NCI-H1048 (cell line): ENCODE data around the gene SLBP.
"Not testable (repeated sequence)": the region's sequence is repeated elsewhere in the genome, so short reads cannot be mapped to it uniquely, and the experiment has no call there.

Experiments used
- DNase-seq: peaks from one replicate; lab custom pipeline; 2025; lab: John Stamatoyannopoulos, UW

SLBP gene

DNA sequence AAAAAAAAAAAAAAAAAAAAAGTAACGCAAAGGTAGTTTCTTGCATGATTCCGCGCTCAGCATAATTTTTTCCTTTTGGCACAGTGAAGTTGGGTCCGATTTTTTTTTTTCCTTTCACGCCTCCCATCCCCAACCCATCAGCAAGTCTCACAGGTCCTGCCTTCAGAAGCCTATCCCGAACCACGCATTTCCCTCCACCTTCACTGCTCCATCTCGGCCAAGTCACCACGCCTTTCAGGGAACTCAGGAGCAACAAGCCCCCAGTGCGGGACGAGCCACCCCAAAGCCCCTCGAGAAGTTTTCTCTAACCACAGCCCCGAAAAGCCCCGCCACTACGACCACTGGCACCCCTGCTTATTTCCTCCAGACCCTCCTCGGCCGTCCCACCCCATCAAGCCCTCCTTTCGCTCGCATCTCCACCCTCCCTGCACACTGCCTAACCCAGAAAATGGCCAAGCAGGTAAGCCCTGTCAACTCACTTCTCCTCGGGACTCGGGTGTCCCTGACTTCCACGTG is 1.0 kb downstream of the SLBP start:
- DNase-seq, result no peak

- no peak for DNase-seq
Observed at GRCh38 chr4:1708581-1708980, 3.5 kb downstream of the SLBP start.

- no peak for DNase-seq
Observed at GRCh38 chr4:1706358-1706757, 5.8 kb downstream of the SLBP start.

- no peak for DNase-seq
Observed at GRCh38 chr4:1705732-1706131, 6.4 kb downstream of the SLBP start.

GRCh38 chr4:1703867-1704266 is 8.3 kb downstream of the SLBP start:
- no peak for DNase-seq

DNA sequence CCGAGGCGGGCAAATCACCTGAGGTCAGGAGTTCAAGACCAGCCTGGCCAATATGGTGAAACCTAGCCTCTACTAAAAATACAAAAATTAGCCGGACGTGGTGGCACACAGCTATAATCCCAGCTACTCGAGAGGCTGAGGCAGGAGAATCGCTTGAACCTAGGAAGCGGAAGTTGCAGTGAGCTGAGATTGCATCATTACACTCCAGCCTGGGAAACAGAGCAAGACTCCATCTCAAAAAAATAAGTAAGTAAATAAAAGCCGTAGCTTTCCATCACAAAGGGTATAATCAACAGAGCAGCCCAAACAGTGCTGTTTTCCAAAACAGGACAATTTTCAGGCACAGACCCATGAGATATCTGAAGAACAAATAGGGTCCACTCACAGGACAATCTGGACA is 10.4 kb downstream of the SLBP start:
- not testable (repeated sequence) for DNase-seq

DNA sequence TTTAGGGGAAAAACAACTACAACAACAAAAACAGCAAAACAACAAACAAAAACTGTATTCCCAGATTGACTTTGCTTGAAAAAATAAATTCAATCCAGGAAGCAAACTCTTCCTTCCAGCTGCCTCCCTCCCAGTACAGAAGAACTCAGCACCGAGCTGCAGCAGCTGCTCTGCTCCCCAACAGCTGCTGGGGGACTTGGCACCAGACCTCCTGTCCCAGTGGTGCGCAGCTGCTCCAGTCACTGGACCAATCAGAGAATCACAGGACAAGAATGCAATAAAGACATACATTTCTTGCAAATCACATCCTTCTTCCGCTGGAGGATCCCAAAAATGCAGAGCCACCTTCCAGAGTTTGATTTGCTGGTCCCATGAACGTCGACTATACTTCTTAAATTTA is 16.2 kb downstream of the SLBP start:
- no peak for DNase-seq

DNA sequence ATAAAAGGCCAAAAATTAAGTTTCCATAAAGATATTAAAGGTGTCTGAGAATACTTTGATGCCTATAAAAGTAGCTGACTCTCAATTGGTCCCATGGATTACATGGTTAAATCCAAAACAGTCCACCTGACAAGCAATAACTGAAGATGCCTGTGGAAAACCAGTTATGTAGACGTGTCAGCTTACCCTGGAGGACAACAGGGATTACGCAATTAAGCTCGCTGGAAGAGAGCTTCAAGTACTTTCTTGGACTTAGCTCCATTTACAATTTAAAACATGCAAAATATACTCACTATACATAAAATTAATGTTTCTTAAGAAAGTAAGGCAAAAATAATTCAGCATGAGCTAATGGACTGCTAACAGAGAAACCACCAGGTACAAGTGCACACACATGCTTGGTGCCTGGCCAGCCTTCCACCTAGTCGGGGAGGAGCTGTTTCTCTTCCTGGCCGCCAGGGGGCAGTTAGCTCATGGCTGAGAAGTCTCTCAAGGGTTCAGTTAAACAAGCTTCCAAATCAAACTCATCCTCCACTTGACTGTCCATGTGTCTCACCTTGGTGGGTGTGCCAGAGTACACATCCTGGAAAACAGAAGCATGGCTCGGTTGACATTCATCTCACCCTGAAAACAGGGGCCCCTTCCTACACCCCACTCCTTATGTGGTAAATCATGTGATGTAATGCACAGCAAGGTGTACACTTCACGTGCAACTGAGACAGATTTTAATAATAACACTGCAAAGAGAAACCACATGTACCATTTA is 18.8 kb downstream of the SLBP start:
- DNase-seq, result peak; percentile 18

DNA sequence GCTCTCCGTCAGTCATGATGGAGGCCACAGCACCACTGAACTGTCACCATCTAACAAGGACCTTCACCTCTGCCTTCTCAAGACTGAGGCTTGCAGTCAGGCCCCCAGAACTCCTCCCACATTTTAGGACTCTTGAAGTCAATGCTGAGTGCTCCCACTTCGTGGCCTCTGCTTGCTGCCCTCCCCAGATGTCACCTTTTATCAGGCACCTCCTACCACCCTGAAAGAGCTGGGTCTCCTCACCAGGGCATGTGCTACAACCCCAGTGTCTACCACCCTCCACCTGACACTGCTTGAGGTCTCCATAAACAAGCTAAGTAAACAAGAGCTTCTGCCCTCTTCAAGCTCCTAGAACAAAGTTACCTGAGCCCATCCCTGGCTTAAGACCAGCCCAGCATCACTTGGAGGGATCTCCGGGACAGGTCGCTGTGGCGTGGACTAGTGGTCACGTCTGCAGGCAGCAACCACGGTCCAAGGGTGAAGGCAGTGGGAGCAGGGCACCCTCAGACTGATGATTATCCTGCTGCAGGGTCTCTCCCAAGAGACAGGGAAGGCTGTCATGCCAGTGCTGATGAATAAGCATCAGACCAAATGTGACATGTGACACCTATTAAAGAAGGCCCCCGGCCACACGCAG is 20.3 kb downstream of the SLBP start:
- no peak for DNase-seq

- no peak for DNase-seq
Observed at GRCh38 chr4:1690698-1691097, 21.4 kb downstream of the SLBP start.

- no peak for DNase-seq
Observed at GRCh38 chr4:1686440-1687036, 25.6 kb downstream of the SLBP start.

- no peak for DNase-seq
Observed at GRCh38 chr4:1685235-1686150, 26.6 kb downstream of the SLBP start.

DNA sequence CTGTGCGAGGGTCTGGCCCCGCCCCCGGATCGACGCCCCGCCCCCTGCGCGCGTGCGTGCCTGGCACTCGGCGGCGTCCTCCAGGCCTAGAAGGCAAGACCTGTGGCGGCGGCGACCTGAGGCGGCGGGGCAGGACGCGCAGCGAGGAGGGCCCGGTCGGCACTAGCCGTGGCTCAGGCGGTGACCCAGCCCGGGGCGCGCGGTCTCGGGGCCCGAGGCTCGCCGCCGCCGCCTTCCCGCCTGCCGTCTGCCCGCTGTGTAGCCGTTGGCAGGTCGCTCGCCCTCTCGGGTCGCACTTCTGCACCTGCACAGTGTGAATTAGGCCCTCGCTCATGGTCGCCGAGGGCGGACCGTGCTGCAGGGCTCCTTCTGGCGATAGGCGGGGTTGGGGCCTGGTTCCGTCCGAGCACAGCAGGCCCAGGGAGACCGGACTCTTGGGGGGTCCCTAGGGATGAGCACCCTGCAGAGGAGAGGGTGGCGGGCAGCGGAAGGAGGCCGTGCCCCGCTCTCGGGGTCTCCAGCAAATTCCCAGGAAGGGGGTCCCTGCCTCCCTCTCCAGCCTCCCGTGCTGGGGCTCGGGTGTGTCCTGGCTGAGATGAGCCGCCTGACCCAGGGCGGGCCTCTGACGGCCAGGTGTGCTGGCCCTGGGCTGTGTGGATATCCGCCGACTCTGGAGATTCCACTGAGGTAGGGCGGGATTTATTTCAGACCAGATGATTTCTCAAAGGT is 27.4 kb downstream of the SLBP start:
- DNase-seq, result no peak

- peak; percentile 76 for DNase-seq
Observed at GRCh38 chr4:1683736-1684505, 28.2 kb downstream of the SLBP start, which contains the start of gene FAM53A. Gene FAM53A (minus strand): TSS chr4:1684313. CDS start chr4:1668741, 15,572 bp downstream.

DNA sequence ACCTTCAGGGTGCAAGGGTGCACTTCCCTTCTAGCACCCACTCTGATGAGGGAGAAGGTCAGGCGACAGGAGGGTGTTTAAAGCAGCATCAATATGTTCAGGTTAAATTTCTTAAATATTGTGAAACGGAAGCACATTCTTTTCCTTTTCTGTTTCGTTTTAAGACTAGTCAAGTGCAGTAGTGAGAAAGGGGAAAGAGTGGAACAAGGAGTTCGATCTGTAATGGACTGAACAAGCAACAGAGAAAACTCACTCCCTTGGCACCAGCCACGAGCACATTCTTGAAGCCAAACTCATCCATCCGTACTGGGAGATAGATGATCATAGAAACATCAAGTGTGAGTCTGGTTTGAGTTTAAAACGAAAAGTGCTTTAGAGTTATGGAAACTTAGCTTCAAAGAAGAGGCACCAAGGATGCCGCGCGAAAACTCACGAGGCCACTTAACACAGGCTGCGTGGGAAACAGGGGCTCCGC is 28.8 kb downstream of the SLBP start:
- no peak for DNase-seq

DNA sequence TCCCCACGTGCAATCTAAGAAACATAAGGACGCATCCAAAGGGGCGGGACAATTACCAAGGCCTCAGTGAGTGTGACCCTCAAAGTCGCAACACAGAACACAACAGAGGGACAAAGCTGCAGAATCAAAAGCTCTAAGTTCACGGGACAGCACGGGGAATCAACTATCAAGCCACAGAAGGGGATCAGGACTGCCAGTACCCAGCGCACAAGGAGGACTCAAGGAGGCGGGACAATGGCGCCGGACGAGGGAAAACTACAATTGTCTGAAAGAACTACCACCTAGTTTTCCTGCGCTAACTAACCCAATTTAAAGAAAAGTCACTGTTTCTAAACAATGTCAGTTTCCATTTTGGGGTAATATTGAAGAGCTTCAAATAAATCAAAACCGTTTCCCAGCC is 29.3 kb downstream of the SLBP start:
- no peak for DNase-seq

DNA sequence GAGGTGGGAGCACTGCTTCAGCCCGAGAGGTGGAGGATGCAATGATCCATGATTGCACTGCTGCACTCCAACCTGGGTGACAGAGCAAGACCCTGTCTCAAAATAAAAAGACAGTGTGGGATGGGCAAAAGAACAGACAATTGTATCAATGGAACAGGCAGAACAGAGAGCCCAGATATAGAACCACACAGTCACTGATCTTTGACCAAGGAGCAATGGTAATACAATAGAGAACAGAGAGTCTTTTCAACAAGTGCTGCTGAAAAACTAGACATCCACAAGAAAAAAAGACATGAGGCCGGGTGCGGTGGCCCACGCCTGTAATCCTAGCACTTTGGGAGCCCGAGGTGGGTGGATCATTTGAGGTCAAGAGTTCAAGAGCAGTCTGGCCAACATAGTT is 33.9 kb downstream of the SLBP start:
- no peak for DNase-seq

- no peak for DNase-seq
Observed at GRCh38 chr4:1676605-1677525, 35.3 kb downstream of the SLBP start.

- no peak for DNase-seq
Observed at GRCh38 chr4:1675802-1676137, 36.3 kb downstream of the SLBP start.
